H1 (cell line): Measurements from ENCODE around the gene GPBP1. TPM values are rescaled to one million over a fixed set of nuclear protein-coding genes. Genes with fewer than 3 reads are reported as not detected.

Experiments
- CHD1 ChIP-seq: IDR thresholded peaks from 2 replicates; pipeline ENCODE4 v1.6.1; 2012; ENCODE audit warnings: low read depth, low read length, improper control_type of control experiment
- NANOG ChIP-seq: IDR thresholded peaks from 2 replicates; pipeline ENCODE4 v1.6.1; 2011; ENCODE audit warnings: low read length, low read depth, mild to moderate bottlenecking, inconsistent platforms; ENCODE audit not compliant: insufficient read depth, poor library complexity, severe bottlenecking
- PHF8 ChIP-seq: fragments of 200-600 bp; sonication (generic); conservative IDR thresholded peaks from 2 replicates; pipeline ENCODE4 v1.7.1; 2012; ENCODE audit warnings: low read depth, mild to moderate bottlenecking, inconsistent platforms, low read length, moderate library complexity
- RNF2 ChIP-seq: fragments of 200-900, 300-1000 bp; sonication (generic); IDR thresholded peaks from 2 replicates; pipeline ENCODE4 v1.7.1; 2016; ENCODE audit warnings: borderline replicate concordance, low read depth, mild to moderate bottlenecking, antibody characterized with exemption, low read length; ENCODE audit not compliant: poor library complexity, severe bottlenecking; ENCODE audit errors: missing control alignments
- SIN3A ChIP-seq, 2 experiments: IDR thresholded peaks in 1 of 2; conservative IDR thresholded peaks in 1 of 2; 2 replicates each; pipeline ENCODE4 v1.6.1; 2011 to 2012; ENCODE audit warnings: low read length in 2 of 2, improper control_type of control experiment in 1 of 2, low read depth in 1 of 2, mild to moderate bottlenecking in 1 of 2
- polyA plus RNA-seq, 7 experiments: library from polyadenylated mRNA; depleted of rRNA in 3 of 7; stranded (reverse) in 5 of 7; unstranded in 2 of 7; fragments of >200 nt in 5 of 7; fragments of 200-250 nt in 2 of 7; gene quantifications; 1 replicate in 5 of 7; 2 replicates in 1 of 7; 4 replicates in 1 of 7; pipeline versions ENCODE4 v1.2.1 to v1.2.3, GENCODE V29; 2011 to 2013; ENCODE audit warnings: missing spikeins in 2 of 7, mixed read lengths in 2 of 7
- total RNA-seq: library from RNA; stranded (reverse); fragmentation: NEBNext Ultra II Directional; extraction: Animal tissue kit (Norgen Biotek cat#: 25700); gene quantifications from 2 replicates; pipeline ENCODE4 v1.2.1, GENCODE V29; 2021

Gene GPBP1
- total and polyA plus RNA-seq, 2 of the 8 experiments (the other 6 are each of a cell fraction or from before 2014, with no cell fraction given), result 29.2 to 108 TPM

GRCh38 chr5:57302164-57302563, 128.3 kb downstream of the GPBP1 start (continued):
- TF ChIP-seq CHD1 (no peak), PHF8 (no peak), SIN3A (conservative IDR thresholded peaks at IDR 0.05 in 1 of 2, IDR thresholded peaks at IDR 0.05 in 1 of 2; ENCODE audit: low read depth in 1 of 2, low read length in 2 of 2) (no peak), RNF2 (no peak), NANOG (no peak)
